Measurements from ENCODE around the gene DRAP1. TPM values are rescaled to one million over a fixed set of nuclear protein-coding genes. Genes with fewer than 3 reads are reported as not detected.

Gene DRAP1
- total and polyA plus RNA-seq, 9 of the 15 experiments (the other 6 are each of a cell fraction or from before 2014, with no cell fraction given) = 9.6 to 200 (median 92.9) TPM

- TF ChIP-seq ZNF778 (CRISPR knock-in tag; IDR thresholded peaks at IDR 0.05) (no peak), ZNF592 (IDR thresholded peaks at IDR 0.05) (no peak), E2F3 (CRISPR knock-in tag; IDR thresholded peaks at IDR 0.05) (no peak), ZNF143 (CRISPR knock-in tag; IDR thresholded peaks at IDR 0.05) (no peak), SMAD2 (IDR thresholded peaks at IDR 0.05; ENCODE audit: low read depth, low read length) (no peak), CHCHD3 (CRISPR knock-in tag; IDR thresholded peaks at IDR 0.05) (no peak; the same call in 1 of the 2 replicates), IRF1 (CRISPR knock-in tag; IDR thresholded peaks at IDR 0.05; ENCODE audit: borderline replicate concordance) (no peak), PTBP1 (IDR thresholded peaks at IDR 0.05; ENCODE audit: low read depth, low read length) (no peak), TRIM28 (IDR thresholded peaks at IDR 0.05) (no peak), ESRRB (CRISPR knock-in tag; IDR thresholded peaks at IDR 0.05; ENCODE audit: borderline replicate concordance) (no peak), PBX2 (CRISPR knock-in tag; IDR thresholded peaks at IDR 0.05; ENCODE audit: low read depth) (no peak), PBX2 (tag; conservative IDR thresholded peaks at IDR 0.05; ENCODE audit: low read depth) (no peak), ZNF589 (CRISPR knock-in tag; IDR thresholded peaks at IDR 0.05; ENCODE audit: low read depth) (no peak), CHD2 (IDR thresholded peaks at IDR 0.05; ENCODE audit: low read depth, low read length) (no peak)
- TF ChIP-seq, protein P1, sequence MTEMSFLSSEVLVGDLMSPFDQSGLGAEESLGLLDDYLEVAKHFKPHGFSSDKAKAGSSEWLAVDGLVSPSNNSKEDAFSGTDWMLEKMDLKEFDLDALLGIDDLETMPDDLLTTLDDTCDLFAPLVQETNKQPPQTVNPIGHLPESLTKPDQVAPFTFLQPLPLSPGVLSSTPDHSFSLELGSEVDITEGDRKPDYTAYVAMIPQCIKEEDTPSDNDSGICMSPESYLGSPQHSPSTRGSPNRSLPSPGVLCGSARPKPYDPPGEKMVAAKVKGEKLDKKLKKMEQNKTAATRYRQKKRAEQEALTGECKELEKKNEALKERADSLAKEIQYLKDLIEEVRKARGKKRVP (CRISPR knock-in tag; IDR thresholded peaks at IDR 0.05) = 0 out of 2 replicates have a peak, but pooled peaks have one; percentile 12
- TF ChIP-seq, protein P2, sequence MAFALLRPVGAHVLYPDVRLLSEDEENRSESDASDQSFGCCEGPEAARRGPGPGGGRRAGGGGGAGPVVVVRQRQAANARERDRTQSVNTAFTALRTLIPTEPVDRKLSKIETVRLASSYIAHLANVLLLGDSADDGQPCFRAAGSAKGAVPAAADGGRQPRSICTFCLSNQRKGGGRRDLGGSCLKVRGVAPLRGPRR (CRISPR knock-in tag; IDR thresholded peaks at IDR 0.05) = no peak
- TF ChIP-seq, protein P3, sequence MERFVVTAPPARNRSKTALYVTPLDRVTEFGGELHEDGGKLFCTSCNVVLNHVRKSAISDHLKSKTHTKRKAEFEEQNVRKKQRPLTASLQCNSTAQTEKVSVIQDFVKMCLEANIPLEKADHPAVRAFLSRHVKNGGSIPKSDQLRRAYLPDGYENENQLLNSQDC (CRISPR knock-in tag; IDR thresholded peaks at IDR 0.05) = no peak
- TF ChIP-seq, protein P4, sequence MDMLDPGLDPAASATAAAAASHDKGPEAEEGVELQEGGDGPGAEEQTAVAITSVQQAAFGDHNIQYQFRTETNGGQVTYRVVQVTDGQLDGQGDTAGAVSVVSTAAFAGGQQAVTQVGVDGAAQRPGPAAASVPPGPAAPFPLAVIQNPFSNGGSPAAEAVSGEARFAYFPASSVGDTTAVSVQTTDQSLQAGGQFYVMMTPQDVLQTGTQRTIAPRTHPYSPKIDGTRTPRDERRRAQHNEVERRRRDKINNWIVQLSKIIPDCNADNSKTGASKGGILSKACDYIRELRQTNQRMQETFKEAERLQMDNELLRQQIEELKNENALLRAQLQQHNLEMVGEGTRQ (CRISPR knock-in tag; IDR thresholded peaks at IDR 0.05) = no peak
Measured at GRCh38 chr11:65900125-65900898, 18.9 kb upstream of the DRAP1 start, which contains the start of gene FOSL1 (continued).
